SK-N-SH (cell line): Measurements from ENCODE around the gene GPR152. TPM values are rescaled to one million over a fixed set of nuclear protein-coding genes. Genes with fewer than 3 reads are reported as not detected.

Source experiments
- CTCF ChIA-PET: fragments of 300-600, 350-600 bp; formaldehyde crosslinking; extraction: SDS; loops from one replicate; lab custom pipeline; 2021; lab: Yijun Ruan, JAX
- POLR2A ChIA-PET: fragments of 350-600 bp; sonication (Branson Sonifier 250); formaldehyde crosslinking; extraction: SDS; loops from one replicate; lab custom pipeline; 2020; ENCODE audit warnings: antibody characterized with exemption, inconsistent platforms; lab: Yijun Ruan, JAX
- DNase-seq: peaks from one replicate; pipeline ENCODE4 v3.0.0; 2012
- H2AFZ ChIP-seq: fragments of 200-600 bp; sonication (generic); 2 replicates; pipeline ENCODE4 v1.8.1; 2016; ENCODE audit warnings: antibody characterized with exemption, mild to moderate bottlenecking, low read depth
- H3F3A ChIP-seq: fragments of 200-600 bp; sonication (generic); replicated peaks from 2 replicates; pipeline ENCODE3; 2016; ENCODE audit warnings: antibody characterized with exemption, mild to moderate bottlenecking; ENCODE audit not compliant: insufficient read depth
- H3K27ac ChIP-seq, 2 experiments: fragments of 200-500 bp in 1 of 2; fragments of 200-600 bp in 1 of 2; sonication (Bioruptor generic) in 1 of 2; sonication (generic), shearing (Covaris generic) in 1 of 2; 2 replicates each; pipeline versions ENCODE4 v1.5.1 to v1.6.1; 2014 to 2016; ENCODE audit warnings: low read depth in 2 of 2, inconsistent platforms in 1 of 2, low read length in 1 of 2, mild to moderate bottlenecking in 1 of 2, mixed read lengths in 1 of 2
- H3K27me3 ChIP-seq: fragments of 200-600 bp; sonication (generic), shearing (Covaris generic); 2 replicates; pipeline ENCODE4 v1.6.1; 2016; ENCODE audit warnings: mixed run types; ENCODE audit not compliant: insufficient read depth
- H3K36me3 ChIP-seq, 2 experiments: fragments of 200-500 bp in 1 of 2; fragments of 200-600 bp in 1 of 2; sonication (Bioruptor generic) in 1 of 2; sonication (generic) in 1 of 2; replicated peaks in 1 of 2; 2 replicates each; pipeline versions ENCODE3 to v1.5.1; 2014 to 2016; ENCODE audit warnings: low read length in 1 of 2, mild to moderate bottlenecking in 1 of 2; ENCODE audit not compliant: insufficient read depth in 2 of 2, control insufficient read depth in 1 of 2
- H3K4me1 ChIP-seq, 2 experiments: fragments of 200-500 bp in 1 of 2; fragments of 200-600 bp in 1 of 2; sonication (Bioruptor generic) in 1 of 2; sonication (generic), shearing (Covaris generic) in 1 of 2; 2 replicates each; pipeline versions ENCODE4 v1.5.1 to v1.6.1; 2014 to 2016; ENCODE audit warnings: low read depth in 1 of 2, low read length in 1 of 2, mixed run types in 1 of 2; ENCODE audit not compliant: insufficient read depth in 2 of 2, control insufficient read depth in 1 of 2
- H3K4me2 ChIP-seq: fragments of 200-600 bp; sonication (generic), shearing (Covaris generic); 2 replicates; pipeline ENCODE4 v1.6.1; 2017; ENCODE audit warnings: mixed run types
- H3K4me3 ChIP-seq, 2 experiments: fragments of 200-500 bp in 1 of 2; fragments of 200-600 bp in 1 of 2; sonication (Bioruptor generic) in 1 of 2; sonication (generic), shearing (Covaris generic) in 1 of 2; 2 replicates each; pipeline versions ENCODE4 v1.5.1 to v1.8.1; 2014 to 2016; ENCODE audit warnings: low read depth in 2 of 2, inconsistent platforms in 1 of 2, low read length in 1 of 2, mild to moderate bottlenecking in 1 of 2, mixed read lengths in 1 of 2, moderate library complexity in 1 of 2
- H3K79me2 ChIP-seq: fragments of 200-600 bp; sonication (generic); 2 replicates; pipeline ENCODE4 v1.8.1; 2017; ENCODE audit warnings: mild to moderate bottlenecking; ENCODE audit not compliant: insufficient read depth
- H3K9ac ChIP-seq: fragments of 200-600 bp; sonication (generic); 2 replicates; pipeline ENCODE4 v1.6.1; 2017; ENCODE audit warnings: mixed run types
- H3K9me2 ChIP-seq: fragments of 200-600 bp; sonication (generic); 2 replicates; pipeline ENCODE4 v1.6.1; 2017; ENCODE audit warnings: mixed run types
- H3K9me3 ChIP-seq: fragments of 200-600 bp; sonication (generic); 2 replicates; pipeline ENCODE4 v1.6.1; 2017; ENCODE audit warnings: mixed run types, mild to moderate bottlenecking, moderate library complexity
- H4K20me1 ChIP-seq: fragments of 200-600 bp; sonication (generic); 2 replicates; pipeline ENCODE4 v1.6.1; 2017; ENCODE audit warnings: mild to moderate bottlenecking, mixed run types; ENCODE audit not compliant: insufficient read depth
- ELF1 ChIP-seq: IDR thresholded peaks from 2 replicates; pipeline ENCODE4 v1.4.0; 2012
- EP300 ChIP-seq, 2 experiments: IDR thresholded peaks; 2 replicates each; pipeline versions ENCODE4 v1.4.0 to v1.6.1; 2012; ENCODE audit warnings: borderline replicate concordance in 1 of 2, low read depth in 1 of 2, low read length in 1 of 2
- EZH2phosphoT487 ChIP-seq: fragments of 200-600 bp; sonication (generic); IDR thresholded peaks from 2 replicates; pipeline ENCODE4 v1.6.1; 2017; ENCODE audit warnings: low read depth, mixed run types, mild to moderate bottlenecking, antibody characterized with exemption, moderate library complexity, borderline replicate concordance
- FOSL2 ChIP-seq: IDR thresholded peaks from 2 replicates; pipeline ENCODE4 v1.4.0; 2012; ENCODE audit warnings: low read depth, mild to moderate bottlenecking, moderate library complexity, borderline replicate concordance
- FOXM1 ChIP-seq: IDR thresholded peaks from 2 replicates; pipeline ENCODE4 v1.4.0; 2012; ENCODE audit warnings: low read depth, mild to moderate bottlenecking
- GABPA ChIP-seq: IDR thresholded peaks from 2 replicates; pipeline ENCODE4 v1.4.0; 2012; ENCODE audit warnings: low read depth, mild to moderate bottlenecking
- GATA2 ChIP-seq: sonication (generic); formaldehyde crosslinking; IDR thresholded peaks from 2 replicates; pipeline ENCODE4 v1.5.0; 2020; ENCODE audit warnings: mild to moderate bottlenecking, missing genetic modification reagents
- MXI1 ChIP-seq: IDR thresholded peaks from 2 replicates; pipeline ENCODE4 v1.6.1; 2012; ENCODE audit warnings: mild to moderate bottlenecking, low read depth, low read length, improper control_type of control experiment
- NFIC ChIP-seq: IDR thresholded peaks from 2 replicates; pipeline ENCODE4 v1.4.0; 2012; ENCODE audit warnings: borderline replicate concordance
- NRF1 ChIP-seq: IDR thresholded peaks from 2 replicates; pipeline ENCODE4 v1.6.1; 2012; ENCODE audit warnings: low read depth, mild to moderate bottlenecking, low read length
- POLR2AphosphoS5 ChIP-seq: IDR thresholded peaks from 2 replicates; pipeline ENCODE4 v1.6.1; 2012; ENCODE audit warnings: low read depth, low read length
- RAD21 ChIP-seq: IDR thresholded peaks from 2 replicates; pipeline ENCODE4 v1.6.1; 2012; ENCODE audit warnings: mild to moderate bottlenecking, low read length
- RFX5 ChIP-seq: IDR thresholded peaks from 2 replicates; pipeline ENCODE4 v1.6.1; 2012; ENCODE audit warnings: mild to moderate bottlenecking, improper control_type of control experiment, low read length
- RXRA ChIP-seq: IDR thresholded peaks from 2 replicates; pipeline ENCODE4 v1.4.0; 2012; ENCODE audit warnings: low read depth, mild to moderate bottlenecking, borderline replicate concordance
- SMC3 ChIP-seq: IDR thresholded peaks from 2 replicates; pipeline ENCODE4 v1.6.1; 2012; ENCODE audit warnings: low read depth, low read length, improper control_type of control experiment
- TCF12 ChIP-seq: IDR thresholded peaks from 2 replicates; pipeline ENCODE4 v1.4.0; 2012
- WGBS: methylation state at CpG from one replicate; pipeline ENCODE4 v1.1.6; 2017; ENCODE audit warnings: low lambda C conversion rate; 5-methylcytosine and 5-hydroxymethylcytosine counted together
- polyA plus RNA-seq, 3 experiments: library from polyadenylated mRNA; depleted of rRNA; stranded (reverse); fragments of >200 nt; gene quantifications; 2 replicates each; pipeline ENCODE4 v1.2.3, GENCODE V29; 2012
- TF ChIP-seq, protein P1 (sequence below): fragments of 150-350 bp; IDR thresholded peaks from 2 replicates; pipeline ENCODE4 v1.6.1; 2017; ENCODE audit warnings: antibody characterized with exemption, low read length, low read depth, borderline replicate concordance
- TF ChIP-seq, protein P2 (sequence below): IDR thresholded peaks from 2 replicates; pipeline ENCODE4 v1.4.0; 2012; ENCODE audit warnings: low read depth, borderline replicate concordance
- TF ChIP-seq, protein P3 (sequence below): IDR thresholded peaks from 2 replicates; pipeline ENCODE4; 2012
- TF ChIP-seq, protein P4 (sequence below): fragments of 150-350 bp; IDR thresholded peaks from 2 replicates; pipeline ENCODE4 v1.6.1; 2016; ENCODE audit warnings: mild to moderate bottlenecking, low read depth, low read length

Gene GPR152
- polyA plus RNA-seq, 1 of the 3 experiments (the other 2 are of a cell fraction), result not detected

DNA sequence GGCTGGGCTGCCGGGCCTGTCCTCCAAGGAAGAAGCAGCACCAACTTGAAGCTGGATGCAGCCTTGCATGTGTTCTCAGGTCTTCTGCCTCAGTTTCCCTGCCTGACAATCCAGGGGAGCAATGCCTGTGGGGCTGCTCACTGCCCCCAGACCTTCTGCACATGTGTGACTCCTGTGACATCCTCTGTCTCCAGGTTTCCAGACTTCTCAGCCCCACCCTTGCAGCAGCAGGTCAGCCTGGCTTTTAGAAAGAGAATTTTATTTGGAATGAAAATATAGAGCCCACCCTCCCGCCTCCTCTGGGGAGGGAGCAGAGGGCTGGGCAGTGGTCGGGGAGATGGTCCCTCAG is 14.7 kb downstream of the GPR152 start:
- POLR2A ChIA-PET, result interaction anchor here (0.8 to 1.0 kb wide), 2 partner anchors 9 kb away, joined by 3 to 4 read pairs; partner anchors contain the start of gene RPS6KB2
- WGBS, result 89% methylated on average over 3 of the region's 3 CpGs

DNA sequence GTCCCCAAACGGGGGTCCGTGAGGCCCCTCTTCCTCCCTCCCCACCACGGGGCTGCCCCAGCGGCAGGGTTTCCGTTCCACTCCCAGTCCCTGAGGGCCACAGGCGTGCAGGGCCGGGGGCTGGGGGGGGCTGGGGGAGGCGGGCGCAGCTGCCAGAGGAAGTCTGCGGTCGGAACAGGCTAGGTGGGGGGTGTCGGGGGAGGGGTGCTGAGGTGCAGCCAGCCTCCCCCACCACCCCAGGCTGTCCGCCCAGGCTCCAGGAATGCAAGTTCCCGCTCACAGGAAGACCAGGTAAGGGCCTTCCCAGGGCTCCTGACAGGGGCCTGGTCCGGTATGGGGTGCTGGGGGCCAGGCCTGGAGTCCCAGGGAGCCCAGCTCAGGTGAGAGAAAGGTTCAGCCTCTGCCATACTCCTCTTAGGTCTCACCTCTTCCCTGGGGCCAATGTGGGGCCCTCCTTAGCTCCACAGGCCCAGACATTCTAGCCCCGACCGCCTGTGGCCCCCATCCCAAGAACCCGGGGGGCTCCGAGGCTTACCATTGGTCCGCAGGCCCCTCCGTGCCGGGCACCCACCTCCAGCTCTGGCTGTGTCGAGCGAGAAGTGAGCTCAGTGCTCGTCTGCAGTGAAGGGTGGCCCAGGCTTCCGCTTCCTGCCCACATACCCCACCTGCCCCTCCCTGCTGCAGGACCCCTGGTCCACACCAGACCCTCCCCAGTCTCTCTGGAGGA is 15.3 kb downstream of the GPR152 start, which contains the start of gene PTPRCAP:
TSS of gene PTPRCAP (minus strand) at position 601 of the 727 bp plus-strand sequence. CDS start at position 538, 63 bp downstream.
- no peaks in the 10 kb centered on the region for H4K20me1 ChIP-seq
- H3K9me3 ChIP-seq, result no peaks in the 10 kb centered on the region
- no peak within 1 kb of the TSS for H3K9ac ChIP-seq
- peaks cover 2% of the 10 kb centered on the region; the same call in 1 of the 2 replicates for H3K79me2 ChIP-seq
- no peaks in the 10 kb centered on the region for H3K27me3 ChIP-seq
- H3K4me1 ChIP-seq, result peaks cover 0 to 5% of the 10 kb centered on the region in 2 experiments; a peak in 2 of 4 replicates
- H3K4me2 ChIP-seq, result no peak within 1 kb of the TSS
- peaks cover 3 to 54% of the 10 kb centered on the region in 2 experiments for H3K36me3 ChIP-seq
- no peaks in the 10 kb centered on the region for H3F3A ChIP-seq
- no peak for DNase-seq
- no peaks in the 10 kb centered on the region for H3K9me2 ChIP-seq
- ChIA-PET CTCF (no interaction called here), POLR2A (interaction anchor here (1.0 kb wide), 1 partner anchor 9 kb away, joined by 3 read pairs; the partner anchor contains the start of gene RPS6KB2)
- no peak within 1 kb of the TSS for H3K27ac ChIP-seq
- TF ChIP-seq RXRA, result no peak
- TF ChIP-seq, protein P1, sequence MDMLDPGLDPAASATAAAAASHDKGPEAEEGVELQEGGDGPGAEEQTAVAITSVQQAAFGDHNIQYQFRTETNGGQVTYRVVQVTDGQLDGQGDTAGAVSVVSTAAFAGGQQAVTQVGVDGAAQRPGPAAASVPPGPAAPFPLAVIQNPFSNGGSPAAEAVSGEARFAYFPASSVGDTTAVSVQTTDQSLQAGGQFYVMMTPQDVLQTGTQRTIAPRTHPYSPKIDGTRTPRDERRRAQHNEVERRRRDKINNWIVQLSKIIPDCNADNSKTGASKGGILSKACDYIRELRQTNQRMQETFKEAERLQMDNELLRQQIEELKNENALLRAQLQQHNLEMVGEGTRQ, result no peak
- no peak for TF ChIP-seq ELF1
- TF ChIP-seq RFX5, result no peak
- no peak for TF ChIP-seq EZH2phosphoT487
- TF ChIP-seq, protein P2, sequence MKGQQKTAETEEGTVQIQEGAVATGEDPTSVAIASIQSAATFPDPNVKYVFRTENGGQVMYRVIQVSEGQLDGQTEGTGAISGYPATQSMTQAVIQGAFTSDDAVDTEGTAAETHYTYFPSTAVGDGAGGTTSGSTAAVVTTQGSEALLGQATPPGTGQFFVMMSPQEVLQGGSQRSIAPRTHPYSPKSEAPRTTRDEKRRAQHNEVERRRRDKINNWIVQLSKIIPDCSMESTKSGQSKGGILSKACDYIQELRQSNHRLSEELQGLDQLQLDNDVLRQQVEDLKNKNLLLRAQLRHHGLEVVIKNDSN, result no peak
- no peak for TF ChIP-seq GABPA
- no peak for TF ChIP-seq MXI1
- no peak for TF ChIP-seq RAD21
- no peak for TF ChIP-seq NFIC
- TF ChIP-seq POLR2AphosphoS5, result no peak
- TF ChIP-seq FOXM1, result no peak
- TF ChIP-seq NRF1, result no peak
- 88% methylated on average over 5 of the region's 26 CpGs for WGBS
- H2AFZ ChIP-seq, result no peak within 1 kb of the TSS
- H3K4me3 ChIP-seq, result no peak within 1 kb of the TSS

More for the DNA sequence above, 14.7 kb downstream of the GPR152 start:
- Histone ChIP-seq H3K27ac (no peak overlapping the region), H3K9me3 (no peaks in the 10 kb centered on the region), H3K36me3 (peaks cover 1 to 49% of the 10 kb centered on the region in 2 experiments), H3K4me3 (no peak overlapping the region), H3K4me1 (peaks cover 4 to 11% of the 10 kb centered on the region in 2 experiments; a peak in 2 of 4 replicates), H3K27me3 (no peaks in the 10 kb centered on the region), H2AFZ (no peak overlapping the region), H3K4me2 (no peak overlapping the region), H3K9ac (no peak overlapping the region), H3K9me2 (no peaks in the 10 kb centered on the region), H4K20me1 (no peaks in the 10 kb centered on the region), H3K79me2 (peaks cover 7% of the 10 kb centered on the region; the same call in 1 of the 2 replicates), H3F3A (no peaks in the 10 kb centered on the region)
- TF ChIP-seq, protein P3, sequence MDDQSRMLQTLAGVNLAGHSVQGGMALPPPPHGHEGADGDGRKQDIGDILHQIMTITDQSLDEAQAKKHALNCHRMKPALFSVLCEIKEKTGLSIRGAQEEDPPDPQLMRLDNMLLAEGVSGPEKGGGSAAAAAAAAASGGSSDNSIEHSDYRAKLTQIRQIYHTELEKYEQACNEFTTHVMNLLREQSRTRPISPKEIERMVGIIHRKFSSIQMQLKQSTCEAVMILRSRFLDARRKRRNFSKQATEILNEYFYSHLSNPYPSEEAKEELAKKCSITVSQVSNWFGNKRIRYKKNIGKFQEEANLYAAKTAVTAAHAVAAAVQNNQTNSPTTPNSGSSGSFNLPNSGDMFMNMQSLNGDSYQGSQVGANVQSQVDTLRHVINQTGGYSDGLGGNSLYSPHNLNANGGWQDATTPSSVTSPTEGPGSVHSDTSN, result no peak
- no peak for TF ChIP-seq RAD21
- no peak for TF ChIP-seq EP300 (IDR thresholded peaks at IDR 0.05; ENCODE audit: borderline replicate concordance in 1 of 2, low read depth in 1 of 2, low read length in 1 of 2)
- TF ChIP-seq, protein P2, result no peak
- TF ChIP-seq MXI1, result no peak
- no peak for TF ChIP-seq TCF12
- no peak for TF ChIP-seq GATA2
- no peak for TF ChIP-seq RFX5
- TF ChIP-seq, protein P4, sequence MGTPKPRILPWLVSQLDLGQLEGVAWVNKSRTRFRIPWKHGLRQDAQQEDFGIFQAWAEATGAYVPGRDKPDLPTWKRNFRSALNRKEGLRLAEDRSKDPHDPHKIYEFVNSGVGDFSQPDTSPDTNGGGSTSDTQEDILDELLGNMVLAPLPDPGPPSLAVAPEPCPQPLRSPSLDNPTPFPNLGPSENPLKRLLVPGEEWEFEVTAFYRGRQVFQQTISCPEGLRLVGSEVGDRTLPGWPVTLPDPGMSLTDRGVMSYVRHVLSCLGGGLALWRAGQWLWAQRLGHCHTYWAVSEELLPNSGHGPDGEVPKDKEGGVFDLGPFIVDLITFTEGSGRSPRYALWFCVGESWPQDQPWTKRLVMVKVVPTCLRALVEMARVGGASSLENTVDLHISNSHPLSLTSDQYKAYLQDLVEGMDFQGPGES, result no peak
- TF ChIP-seq RXRA, result no peak
- no peak for TF ChIP-seq FOSL2
- TF ChIP-seq GABPA, result no peak
- TF ChIP-seq SMC3, result no peak
- TF ChIP-seq EZH2phosphoT487, result no peak
- CTCF ChIA-PET, result no interaction called here
- DNase-seq, result no peak
